Muscle of back (tissue), 11 donors: ENCODE measurements around the gene ETS1. TPM values are rescaled to one million over a fixed set of nuclear protein-coding genes. Genes with fewer than 3 reads are reported as not detected.
"Not testable (repeated sequence)": the region's sequence is repeated elsewhere in the genome, so short reads cannot be mapped to it uniquely, and the experiment has no call there.

Experiments
- DNase-seq, 3 donors: peaks; one replicate each; pipeline versions ENCODE4 v3.0.0 to v3.0.0-alpha.2; 2013
- polyA plus RNA-seq, 10 donors: library from polyadenylated mRNA; unstranded; fragments of 120-200 nt; gene quantifications; one replicate each; pipeline ENCODE4 v1.2.1, GENCODE V29; 2013; ENCODE audit not compliant: insufficient read length in 10 of 10

Gene ETS1
- polyA plus RNA-seq, 10 donors: 51.1 to 89.3 (median 66.6) TPM

GRCh38 chr11:128467610-128468041 is 119.7 kb downstream of the ETS1 start:
- DNase-seq: peak in 2 of 3 donors; percentile 34 to 98

GRCh38 chr11:128467041-128467440 is 120.3 kb downstream of the ETS1 start:
- DNase-seq: no peak

- no peak for DNase-seq
Measured at GRCh38 chr11:128465946-128466705, 121.2 kb downstream of the ETS1 start.

- DNase-seq: no peak
Measured at GRCh38 chr11:128465531-128465930, 121.8 kb downstream of the ETS1 start.

GRCh38 chr11:128464878-128465450 is 122.4 kb downstream of the ETS1 start:
- DNase-seq: no peak

GRCh38 chr11:128463979-128464378 is 123.4 kb downstream of the ETS1 start:
- DNase-seq: no peak

GRCh38 chr11:128463371-128463829 is 124.0 kb downstream of the ETS1 start:
- DNase-seq: peak in 1 of 3 donors; percentile 76

GRCh38 chr11:128462922-128463321 is 124.4 kb downstream of the ETS1 start:
- DNase-seq: no peak

GRCh38 chr11:128462189-128462588 is 125.2 kb downstream of the ETS1 start:
- DNase-seq: no peak

- peak in 1 of 3 donors; percentile 87 for DNase-seq
Measured at GRCh38 chr11:128458321-128458720, 129.0 kb downstream of the ETS1 start.

- no peak for DNase-seq
Measured at GRCh38 chr11:128457874-128458273, 129.5 kb downstream of the ETS1 start.

GRCh38 chr11:128456566-128457268 is 130.6 kb downstream of the ETS1 start:
- no peak for DNase-seq

- no peak for DNase-seq
Measured at GRCh38 chr11:128455766-128456165, 131.6 kb downstream of the ETS1 start.

GRCh38 chr11:128453444-128454336 is 133.7 kb downstream of the ETS1 start:
- peak; percentile 67 to 86 (median 68) for DNase-seq

- DNase-seq: peak in 2 of 3 donors; percentile 55 to 73
Measured at GRCh38 chr11:128451652-128452470, 135.5 kb downstream of the ETS1 start.

- DNase-seq: no peak
Measured at GRCh38 chr11:128450882-128451651, 136.3 kb downstream of the ETS1 start.

- not testable (repeated sequence) for DNase-seq
Measured at GRCh38 chr11:128450425-128450824, 136.9 kb downstream of the ETS1 start.

GRCh38 chr11:128448981-128449713 is 138.2 kb downstream of the ETS1 start:
- no peak for DNase-seq
